ENCODE data around the gene LRRTM4.

GRCh38 chr2:76975752-76976151 is 546.4 kb downstream of the LRRTM4 start:
- TF ChIP-seq CTCF (IDR thresholded peaks at IDR 0.05) (no peak), POLR2A (IDR thresholded peaks at IDR 0.05) (no peak)

Data from thyroid gland (tissue), 4 donors.